HEK293T (cell line): ENCODE results near the gene C1orf226.

Experiments
- FOXK2 ChIP-seq: fragments of 450-650 bp; IDR thresholded peaks from 2 replicates; pipeline ENCODE4 v1.6.1; 2016; ENCODE audit warnings: mild to moderate bottlenecking
- L3MBTL2 ChIP-seq: fragments of 450-650 bp; conservative IDR thresholded peaks from 2 replicates; pipeline ENCODE4 v1.6.1; 2016; ENCODE audit warnings: mild to moderate bottlenecking
- LEF1 ChIP-seq: fragments of 450-650 bp; IDR thresholded peaks from 2 replicates; pipeline ENCODE4 v1.6.1; 2017; ENCODE audit warnings: mild to moderate bottlenecking, borderline replicate concordance
- NFRKB ChIP-seq: fragments of 450-650 bp; IDR thresholded peaks from 2 replicates; pipeline ENCODE4 v1.6.1; 2016; ENCODE audit warnings: mild to moderate bottlenecking, moderate library complexity
- SP1 ChIP-seq: fragments of 450-650 bp; IDR thresholded peaks from 2 replicates; pipeline ENCODE4 v1.6.1; 2017
- SUZ12 ChIP-seq: fragments of 450-650 bp; IDR thresholded peaks from 2 replicates; pipeline ENCODE4 v1.6.1; 2016; ENCODE audit warnings: mild to moderate bottlenecking
- TARDBP ChIP-seq: fragments of 450-650 bp; IDR thresholded peaks from 2 replicates; pipeline ENCODE4 v1.6.1; 2016

DNA sequence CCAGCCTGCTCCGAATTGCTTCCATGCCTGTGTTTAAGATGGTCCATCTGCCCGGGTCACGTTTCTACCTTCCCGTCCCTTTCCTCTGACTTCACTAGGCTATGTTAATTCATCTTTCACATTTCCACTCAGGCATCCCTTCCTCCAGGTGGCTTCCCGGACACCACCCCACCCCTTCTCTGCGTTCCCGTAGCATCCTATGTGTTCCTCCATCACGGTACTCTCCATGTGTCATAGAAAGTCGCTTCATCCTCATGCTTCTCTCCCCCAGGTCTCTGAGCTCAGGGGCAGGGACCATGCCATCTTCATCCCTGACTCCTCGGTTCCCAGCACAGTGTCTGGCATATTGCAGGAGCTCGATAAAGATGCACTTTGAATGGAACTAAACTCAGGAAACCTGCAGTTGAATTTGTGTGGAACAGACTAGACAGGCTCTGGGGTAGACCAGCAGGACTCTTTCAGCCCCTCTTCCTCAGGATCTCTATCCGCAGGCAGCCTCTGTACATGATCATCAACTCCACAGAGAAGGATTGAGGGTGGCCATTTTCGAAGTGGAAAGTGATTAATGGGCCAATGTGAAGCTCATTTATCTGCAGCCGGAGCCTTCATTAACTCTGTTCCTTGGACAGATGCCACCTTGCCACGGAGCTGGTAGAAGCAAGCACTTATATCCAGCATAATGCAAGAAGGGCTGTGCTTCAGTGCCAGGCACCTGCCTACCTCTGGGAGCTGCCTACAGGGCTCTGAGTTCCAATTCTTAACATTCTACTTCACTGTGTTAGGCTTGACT is 9.1 kb downstream of the C1orf226 start:
- no peak for TF ChIP-seq TARDBP
- no peak for TF ChIP-seq FOXK2
- no peak for TF ChIP-seq NFRKB
- no peak for TF ChIP-seq SP1
- no peak for TF ChIP-seq LEF1
- TF ChIP-seq SUZ12 = no peak
- TF ChIP-seq L3MBTL2 = no peak
